GM12874 (cell line): ENCODE results near the gene GRIN2A.

Experiments
- TF ChIP-seq, protein P1 (sequence below): IDR thresholded peaks from 2 replicates; pipeline ENCODE4 v1.5.1; 2011; ENCODE audit warnings: low read depth, mild to moderate bottlenecking, control low read depth, low read length, moderate library complexity; ENCODE audit not compliant: insufficient read depth

Gene GRIN2A

DNA sequence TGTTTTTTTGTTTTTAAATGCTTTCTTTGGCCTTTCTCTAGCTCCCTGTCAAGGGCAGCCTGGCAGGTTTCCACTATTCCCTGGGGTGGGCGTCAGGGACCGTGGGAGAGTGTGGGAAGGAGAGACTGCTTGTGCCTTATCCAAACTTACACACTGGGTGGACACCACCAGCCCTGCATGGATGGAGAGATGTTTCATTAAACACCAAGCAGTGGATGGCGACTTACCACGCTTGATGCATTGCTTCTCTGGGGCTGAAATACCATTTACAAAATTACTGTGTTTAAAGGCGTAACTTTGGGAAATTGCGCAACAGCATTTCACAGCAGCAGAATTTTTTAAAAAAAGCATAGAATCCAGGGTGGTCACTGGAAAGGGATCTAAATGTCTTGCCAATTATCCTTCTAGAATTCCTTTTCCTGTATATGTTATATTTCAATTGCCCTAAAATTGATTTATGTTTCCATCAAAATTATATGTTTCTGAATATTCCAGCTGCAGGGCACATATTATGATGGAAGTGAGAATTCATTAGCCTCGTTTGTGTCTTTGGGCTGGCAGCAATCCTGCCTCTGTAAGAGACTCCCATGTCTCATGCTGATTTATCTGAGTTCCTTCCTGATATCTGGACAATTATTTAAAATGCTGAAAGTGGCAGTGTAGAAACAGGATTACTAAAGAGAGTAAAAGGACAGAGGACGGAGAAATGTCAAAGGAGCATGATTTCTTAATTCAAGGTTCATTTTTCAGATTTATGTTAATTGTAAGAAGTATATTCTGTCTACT is 247.3 kb downstream of the GRIN2A start:
- TF ChIP-seq, protein P1, sequence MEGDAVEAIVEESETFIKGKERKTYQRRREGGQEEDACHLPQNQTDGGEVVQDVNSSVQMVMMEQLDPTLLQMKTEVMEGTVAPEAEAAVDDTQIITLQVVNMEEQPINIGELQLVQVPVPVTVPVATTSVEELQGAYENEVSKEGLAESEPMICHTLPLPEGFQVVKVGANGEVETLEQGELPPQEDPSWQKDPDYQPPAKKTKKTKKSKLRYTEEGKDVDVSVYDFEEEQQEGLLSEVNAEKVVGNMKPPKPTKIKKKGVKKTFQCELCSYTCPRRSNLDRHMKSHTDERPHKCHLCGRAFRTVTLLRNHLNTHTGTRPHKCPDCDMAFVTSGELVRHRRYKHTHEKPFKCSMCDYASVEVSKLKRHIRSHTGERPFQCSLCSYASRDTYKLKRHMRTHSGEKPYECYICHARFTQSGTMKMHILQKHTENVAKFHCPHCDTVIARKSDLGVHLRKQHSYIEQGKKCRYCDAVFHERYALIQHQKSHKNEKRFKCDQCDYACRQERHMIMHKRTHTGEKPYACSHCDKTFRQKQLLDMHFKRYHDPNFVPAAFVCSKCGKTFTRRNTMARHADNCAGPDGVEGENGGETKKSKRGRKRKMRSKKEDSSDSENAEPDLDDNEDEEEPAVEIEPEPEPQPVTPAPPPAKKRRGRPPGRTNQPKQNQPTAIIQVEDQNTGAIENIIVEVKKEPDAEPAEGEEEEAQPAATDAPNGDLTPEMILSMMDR = no peak

DNA sequence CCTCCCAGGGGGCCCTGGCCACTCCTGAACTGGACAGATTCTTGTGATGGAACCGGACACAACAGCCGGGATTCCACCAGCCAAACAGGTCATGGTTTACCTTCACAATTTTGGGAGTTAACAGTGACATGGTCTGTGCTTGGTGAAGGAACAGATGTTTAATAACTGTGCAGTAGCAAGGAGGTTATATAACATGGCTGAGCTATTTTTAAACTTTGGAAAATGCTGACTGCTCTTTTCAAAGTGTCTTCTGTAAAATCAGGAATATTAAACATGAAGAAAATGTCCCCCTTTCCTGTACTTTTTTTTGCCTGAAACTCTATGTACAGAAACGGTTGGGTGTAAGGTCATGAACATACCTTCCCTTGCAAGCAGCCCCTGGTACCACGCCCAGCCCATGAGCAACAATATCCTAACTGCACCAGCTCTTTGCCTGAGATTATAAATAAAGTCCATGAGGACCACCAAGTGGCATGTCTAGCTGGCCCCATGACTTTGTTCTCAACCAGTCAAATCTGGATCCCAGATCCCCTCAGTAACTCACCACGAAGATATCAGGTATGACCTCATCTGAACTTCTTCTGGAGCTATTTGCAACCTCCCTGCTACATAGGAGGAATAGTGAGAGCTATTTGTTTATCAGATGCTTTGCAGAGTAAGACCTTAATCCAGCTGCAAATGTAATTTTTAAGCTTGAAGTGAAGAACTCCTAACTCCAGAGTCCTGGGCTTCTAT is 249.1 kb downstream of the GRIN2A start:
- TF ChIP-seq, protein P1 = no peak

- TF ChIP-seq, protein P1 = no peak
Observed at GRCh38 chr16:9932000-9932399, 250.2 kb downstream of the GRIN2A start.

GRCh38 chr16:9929836-9930235 is 252.4 kb downstream of the GRIN2A start:
- TF ChIP-seq, protein P1 = no peak

DNA sequence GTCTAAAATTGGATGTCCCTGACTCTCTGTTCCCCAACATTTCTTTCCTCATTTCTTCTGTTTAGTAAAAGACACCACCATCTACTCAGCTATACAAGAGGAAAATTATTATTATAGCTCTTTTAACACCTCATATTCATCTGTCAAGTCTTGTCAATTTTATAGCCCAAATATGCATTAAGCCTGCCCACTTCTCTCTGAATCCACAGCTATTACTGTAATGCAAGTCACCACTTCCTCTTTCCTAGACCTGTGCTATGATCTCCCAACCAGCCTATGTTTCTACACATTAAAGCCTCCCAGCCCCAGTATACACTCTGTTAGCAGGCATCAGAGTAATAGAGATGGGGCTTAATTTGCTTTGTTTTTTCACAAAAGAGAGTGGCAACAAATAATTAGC is 252.9 kb downstream of the GRIN2A start:
- TF ChIP-seq, protein P1 = no peak

DNA sequence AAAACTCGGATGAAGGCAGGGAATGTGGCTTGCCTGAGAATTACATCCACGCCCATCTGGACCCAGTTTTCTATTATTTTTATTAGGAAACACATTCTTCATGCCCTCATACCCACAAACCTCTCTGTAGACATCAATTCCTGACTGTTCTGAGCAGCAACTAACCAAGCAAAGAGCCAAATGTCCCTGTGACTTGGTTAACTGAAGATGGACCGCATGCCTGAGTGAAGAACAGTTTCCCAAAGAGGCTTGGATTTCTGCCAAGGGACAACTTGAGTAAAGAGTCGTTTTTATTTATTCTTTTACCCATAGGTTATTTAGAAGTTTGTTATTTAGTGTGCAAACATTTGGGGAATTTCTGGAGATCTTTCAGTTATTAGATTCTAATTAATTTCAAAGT is 259.8 kb downstream of the GRIN2A start:
- TF ChIP-seq, protein P1 = no peak

- TF ChIP-seq, protein P1 = no peak
Observed at GRCh38 chr16:9921997-9922396, 260.2 kb downstream of the GRIN2A start.
